ENCODE results near the gene MAMDC4. TPM values are rescaled to one million over a fixed set of nuclear protein-coding genes. Genes with fewer than 3 reads are reported as not detected.

Gene MAMDC4
- total and polyA plus RNA-seq, 2 of the 13 experiments (the other 11 are each of a cell fraction or from before 2014, with no cell fraction given) = 6.0 to 6.8 TPM

- TF ChIP-seq GMEB2 (CRISPR knock-in tag; IDR thresholded peaks at IDR 0.05; ENCODE audit: low read depth) = no peak
- TF ChIP-seq PHF21A (CRISPR knock-in tag; IDR thresholded peaks at IDR 0.05) = no peak; the same call in 1 of the 2 replicates
- TF ChIP-seq PCBP1 (IDR thresholded peaks at IDR 0.05; ENCODE audit: borderline replicate concordance, low read depth, low read length) = peak; percentile 47; the same call in 1 of the 2 replicates
- peak; percentile 68 for TF ChIP-seq ZBTB26 (CRISPR knock-in tag; IDR thresholded peaks at IDR 0.05; ENCODE audit: borderline replicate concordance)
- TF ChIP-seq ZNF430 (CRISPR knock-in tag; IDR thresholded peaks at IDR 0.05) = no peak
- TF ChIP-seq SALL2 (CRISPR knock-in tag; IDR thresholded peaks at IDR 0.05) = peak; percentile 55; the same call in 1 of the 2 replicates
- peak; percentile 18 for TF ChIP-seq ZNF407 (CRISPR knock-in tag; IDR thresholded peaks at IDR 0.05; ENCODE audit: not compliant biosample characterization)
- TF ChIP-seq ZNF225 (CRISPR knock-in tag; IDR thresholded peaks at IDR 0.05) = no peak; the same call in 1 of the 2 replicates
- no peak for TF ChIP-seq ZNF704 (CRISPR knock-in tag; IDR thresholded peaks at IDR 0.05; ENCODE audit: borderline replicate concordance)
- TF ChIP-seq ZNF552 (CRISPR knock-in tag; IDR thresholded peaks at IDR 0.05; ENCODE audit: borderline replicate concordance) = no peak
- TF ChIP-seq MIER2 (CRISPR knock-in tag; IDR thresholded peaks at IDR 0.05) = no peak
- TF ChIP-seq HIVEP1 (CRISPR knock-in tag; IDR thresholded peaks at IDR 0.05) = no peak
- 0 out of 2 replicates have a peak, but pooled peaks have one; percentile 62 for TF ChIP-seq GZF1 (CRISPR knock-in tag; IDR thresholded peaks at IDR 0.05)
- 0 out of 2 replicates have a peak, but pooled peaks have one; percentile 43 for TF ChIP-seq KMT2B (CRISPR knock-in tag; IDR thresholded peaks at IDR 0.05)
- TF ChIP-seq NBN (conservative IDR thresholded peaks at IDR 0.05) = no peak
- no peak for TF ChIP-seq CAMTA2 (CRISPR knock-in tag; IDR thresholded peaks at IDR 0.05; ENCODE audit: borderline replicate concordance)
These were observed 2.8 kb upstream of the MAMDC4 start, which contains the start of gene PHPT1 (continued) for GRCh38 chr9:136849038-136849959.
